Measurements from ENCODE around the gene IZUMO3. TPM values are rescaled to one million over a fixed set of nuclear protein-coding genes. Genes with fewer than 3 reads are reported as not detected.

IZUMO3 gene, protein sequence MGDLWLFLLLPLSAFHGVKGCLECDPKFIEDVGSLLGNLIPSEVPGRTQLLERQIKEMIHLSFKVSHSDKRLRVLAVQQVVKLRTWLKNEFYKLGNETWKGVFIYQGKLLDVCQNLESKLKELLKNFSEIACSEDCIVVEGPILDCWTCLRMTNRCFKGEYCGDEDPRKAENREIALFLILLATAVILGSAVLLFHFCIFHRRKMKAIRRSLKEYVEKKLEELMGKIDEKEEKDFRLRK
- total RNA-seq (1 to 10 TPM; 2.8 to 4.3 TPM), polyA plus RNA-seq (ENCODE audit: insufficient read depth, low read depth, low replicate concordance) (16.8 TPM)
- long read RNA-seq, donor 1: 0 reads
- long read RNA-seq, donor 2: 0 reads

DNA sequence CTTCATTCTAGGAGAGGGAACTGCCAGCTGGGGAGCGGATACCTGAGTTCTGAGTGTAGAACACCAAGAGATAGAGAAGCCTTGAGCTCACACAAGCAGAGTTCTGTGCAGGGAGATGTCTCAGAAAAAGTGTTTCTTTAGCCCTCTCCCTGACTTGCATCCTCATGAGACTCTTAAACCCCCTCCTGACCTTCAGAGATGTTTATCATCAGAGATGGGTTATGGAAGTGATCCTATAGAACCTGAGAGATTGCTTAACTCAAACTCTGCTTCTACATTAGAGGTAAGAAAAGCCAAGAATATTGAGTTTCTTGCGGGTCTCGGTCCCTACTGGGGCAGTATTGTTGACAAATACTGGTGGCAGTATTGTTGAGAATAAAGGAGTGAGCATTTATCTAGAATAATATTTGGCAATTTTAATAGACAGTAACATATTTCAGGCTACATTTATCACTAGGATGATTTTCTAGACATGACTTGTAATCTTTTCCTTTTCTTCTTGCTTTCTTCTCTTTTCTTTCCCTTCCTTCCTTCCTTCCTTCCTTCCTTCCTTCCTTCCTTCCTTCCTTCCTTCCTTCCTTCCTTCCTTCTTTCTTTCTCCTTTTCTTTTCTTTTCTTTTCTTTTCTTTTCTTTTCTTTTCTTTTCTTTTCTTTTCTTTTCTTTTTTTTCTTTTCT lies at the start of gene IZUMO3:
IZUMO3 (minus strand) TSS at position 51 of the 676 bp plus-strand sequence. CDS start 248 bp downstream, outside the sequence.
- no peaks in the 10 kb centered on the region for H3K27me3 ChIP-seq
- no peaks in the 10 kb centered on the region for H3K4me1 ChIP-seq
- DNase-seq: no peak
- no peaks in the 10 kb centered on the region for H3K36me3 ChIP-seq (ENCODE audit: low read depth, missing control alignments)
- WGBS, 2 donors: 84 to 87% methylated on average over 3 of the region's 3 CpGs
- no peak within 1 kb of the TSS for H3K4me3 ChIP-seq
- intact Hi-C loops (cut with DNase I; ENCODE audit: low total_unique reads): no loop called here
- no peaks in the 10 kb centered on the region for H3K9me3 ChIP-seq
- no peak within 1 kb of the TSS for H3K27ac ChIP-seq
- TF ChIP-seq, protein P1, sequence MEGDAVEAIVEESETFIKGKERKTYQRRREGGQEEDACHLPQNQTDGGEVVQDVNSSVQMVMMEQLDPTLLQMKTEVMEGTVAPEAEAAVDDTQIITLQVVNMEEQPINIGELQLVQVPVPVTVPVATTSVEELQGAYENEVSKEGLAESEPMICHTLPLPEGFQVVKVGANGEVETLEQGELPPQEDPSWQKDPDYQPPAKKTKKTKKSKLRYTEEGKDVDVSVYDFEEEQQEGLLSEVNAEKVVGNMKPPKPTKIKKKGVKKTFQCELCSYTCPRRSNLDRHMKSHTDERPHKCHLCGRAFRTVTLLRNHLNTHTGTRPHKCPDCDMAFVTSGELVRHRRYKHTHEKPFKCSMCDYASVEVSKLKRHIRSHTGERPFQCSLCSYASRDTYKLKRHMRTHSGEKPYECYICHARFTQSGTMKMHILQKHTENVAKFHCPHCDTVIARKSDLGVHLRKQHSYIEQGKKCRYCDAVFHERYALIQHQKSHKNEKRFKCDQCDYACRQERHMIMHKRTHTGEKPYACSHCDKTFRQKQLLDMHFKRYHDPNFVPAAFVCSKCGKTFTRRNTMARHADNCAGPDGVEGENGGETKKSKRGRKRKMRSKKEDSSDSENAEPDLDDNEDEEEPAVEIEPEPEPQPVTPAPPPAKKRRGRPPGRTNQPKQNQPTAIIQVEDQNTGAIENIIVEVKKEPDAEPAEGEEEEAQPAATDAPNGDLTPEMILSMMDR (IDR thresholded peaks at IDR 0.05): no peak
- no peak for TF ChIP-seq POLR2A (IDR thresholded peaks at IDR 0.05)

DNA sequence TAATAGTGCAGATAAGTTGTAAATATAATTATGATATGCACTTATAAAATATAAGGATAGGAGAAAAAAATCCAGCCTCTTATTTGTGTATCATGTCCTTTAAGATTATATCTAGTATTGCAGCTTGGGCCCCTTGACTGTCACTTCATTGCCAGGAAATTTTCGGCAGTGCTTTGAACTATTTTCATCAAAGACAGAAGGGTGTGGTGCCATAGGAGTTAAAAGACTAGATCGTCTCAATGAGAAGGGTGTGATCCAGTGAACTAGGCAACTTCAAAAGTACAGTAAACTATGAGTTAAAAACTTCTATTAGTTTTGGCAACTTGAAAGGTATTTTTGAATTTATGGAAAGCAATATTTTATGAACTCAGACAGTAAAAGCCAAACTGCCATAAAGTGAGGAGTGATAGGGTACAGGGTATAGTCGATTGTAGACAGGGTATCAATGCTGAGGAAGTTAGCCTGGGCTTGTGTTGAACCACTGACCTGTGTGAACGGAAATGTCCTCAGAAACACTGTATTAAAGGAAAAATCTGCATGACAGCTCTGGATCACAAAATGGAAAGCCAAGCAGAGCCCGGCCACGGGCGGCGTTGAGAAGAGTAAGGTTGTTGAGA lies 48.6 kb upstream of the IZUMO3 start:
- Histone ChIP-seq H3K27ac (no peak overlapping the region), H3K9me3 (no peaks in the 10 kb centered on the region), H3K36me3 (ENCODE audit: low read depth, missing control alignments) (no peaks in the 10 kb centered on the region), H3K4me1 (no peaks in the 10 kb centered on the region), H3K4me3 (no peak overlapping the region), H3K27me3 (no peaks in the 10 kb centered on the region)
- WGBS, 2 donors: 68 to 71% methylated on average over 8 of the region's 8 CpGs
- DNase-seq: no peak
- TF ChIP-seq, protein P1 (IDR thresholded peaks at IDR 0.05): no peak
- TF ChIP-seq POLR2A (IDR thresholded peaks at IDR 0.05): no peak
- intact Hi-C loops (cut with DNase I; ENCODE audit: low total_unique reads): no loop called here

DNA sequence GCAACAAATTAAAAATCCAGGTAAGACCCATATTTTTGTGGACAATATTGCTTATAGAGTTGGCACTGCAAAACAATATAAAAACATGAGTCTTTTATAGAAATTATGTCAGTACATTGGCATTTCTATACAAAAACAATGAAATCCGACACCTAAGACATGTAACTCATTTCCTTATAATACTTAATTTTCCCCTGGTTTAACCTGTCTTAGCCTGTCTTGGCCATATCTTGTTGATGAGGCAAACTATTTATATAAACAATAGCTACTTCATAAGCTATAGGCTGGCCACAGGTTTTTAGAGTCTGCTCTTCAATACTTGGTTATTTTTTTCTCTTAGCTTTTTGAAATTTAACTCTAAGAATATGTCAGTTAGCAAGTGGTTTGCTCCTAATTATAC lies 44.7 kb upstream of the IZUMO3 start:
- DNase-seq: no peak
- WGBS, 2 donors: 77 to 80% methylated on average over 1 of the region's 1 CpG
- intact Hi-C loops (cut with DNase I; ENCODE audit: low total_unique reads): no loop called here
- H3K36me3 ChIP-seq (ENCODE audit: low read depth, missing control alignments): no peaks in the 10 kb centered on the region
- H3K4me1 ChIP-seq: no peaks in the 10 kb centered on the region
- no peaks in the 10 kb centered on the region for H3K9me3 ChIP-seq
- H3K4me3 ChIP-seq: no peak overlapping the region
- TF ChIP-seq POLR2A (IDR thresholded peaks at IDR 0.05): no peak
- TF ChIP-seq, protein P1 (IDR thresholded peaks at IDR 0.05): no peak
- no peaks in the 10 kb centered on the region for H3K27me3 ChIP-seq
- no peak overlapping the region for H3K27ac ChIP-seq

DNA sequence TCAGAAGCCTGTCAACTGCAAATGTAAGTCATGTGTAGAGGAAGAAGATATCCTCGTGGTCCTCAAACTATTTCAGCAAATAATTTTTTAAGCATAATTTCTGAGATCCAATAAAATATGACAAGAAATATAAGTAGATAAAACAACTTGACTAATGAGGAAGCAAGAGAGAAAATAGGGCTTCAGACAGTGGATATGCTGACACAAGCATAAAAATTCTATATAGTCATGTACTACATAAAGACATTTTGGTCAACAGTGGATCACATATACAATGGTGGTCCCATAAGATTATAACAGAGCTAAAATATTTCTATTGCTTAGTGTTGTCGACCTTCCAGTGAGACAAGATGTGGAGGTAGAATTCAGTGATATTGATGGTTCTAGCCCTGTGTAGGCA lies 42.2 kb upstream of the IZUMO3 start:
- H3K9me3 ChIP-seq: no peaks in the 10 kb centered on the region
- no peak for DNase-seq
- H3K27me3 ChIP-seq: no peaks in the 10 kb centered on the region
- no peak overlapping the region for H3K27ac ChIP-seq
- intact Hi-C loops (cut with DNase I; ENCODE audit: low total_unique reads): no loop called here
- no peak for TF ChIP-seq POLR2A (IDR thresholded peaks at IDR 0.05)
- TF ChIP-seq, protein P1 (IDR thresholded peaks at IDR 0.05): no peak
- H3K36me3 ChIP-seq (ENCODE audit: low read depth, missing control alignments): no peaks in the 10 kb centered on the region
- no peak overlapping the region for H3K4me3 ChIP-seq
- 77 to 78% methylated on average over 2 of the region's 2 CpGs for WGBS, 2 donors
- no peaks in the 10 kb centered on the region for H3K4me1 ChIP-seq

Measured in testis (tissue), 5 donors.